ENCODE measurements around the gene PPFIA4.
A peak's percentile ranks its signal among the peaks of the same experiment; 100 is the strongest.
"Not testable (repeated sequence)": the region's sequence is repeated elsewhere in the genome, so short reads cannot be mapped to it uniquely, and the experiment has no call there.

The PPFIA4 gene

DNA sequence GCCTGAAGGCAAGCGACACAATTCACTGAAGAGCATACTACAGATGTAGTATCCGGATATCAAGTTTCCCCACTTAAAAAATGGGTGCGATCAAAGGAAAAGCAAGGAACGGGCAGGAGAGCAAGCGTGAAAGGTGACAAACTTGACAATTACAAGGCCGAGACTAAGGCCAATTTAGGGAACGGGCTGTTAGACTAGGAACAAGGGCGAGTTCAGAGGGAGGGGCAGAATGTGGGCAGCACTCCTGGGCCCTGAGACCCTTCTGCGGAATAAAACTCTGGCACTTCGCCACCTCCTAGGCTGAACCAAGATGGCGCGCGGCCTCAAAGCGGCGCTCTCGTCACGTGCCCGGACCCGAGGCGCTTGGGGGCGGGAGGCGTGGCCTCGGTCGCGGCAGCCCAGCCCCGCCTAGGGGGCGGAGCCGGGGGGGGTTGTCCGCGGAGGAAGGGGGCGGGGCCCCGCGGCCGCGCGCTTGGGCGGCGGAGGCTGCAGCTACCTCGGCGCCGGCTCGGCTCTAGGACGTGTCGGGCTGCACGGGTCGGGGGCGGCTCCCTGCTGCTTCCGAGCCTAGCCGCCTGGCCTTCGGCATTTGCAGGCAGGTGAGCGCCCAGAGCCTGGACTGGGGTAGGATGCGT is at the start of gene PPFIA4:
PPFIA4 (plus strand) TSS at position 461 of the 635 bp plus-strand sequence. CDS start 12,518 bp downstream, outside the sequence.
- ATAC-seq = peak; percentile 86 to 89

DNA sequence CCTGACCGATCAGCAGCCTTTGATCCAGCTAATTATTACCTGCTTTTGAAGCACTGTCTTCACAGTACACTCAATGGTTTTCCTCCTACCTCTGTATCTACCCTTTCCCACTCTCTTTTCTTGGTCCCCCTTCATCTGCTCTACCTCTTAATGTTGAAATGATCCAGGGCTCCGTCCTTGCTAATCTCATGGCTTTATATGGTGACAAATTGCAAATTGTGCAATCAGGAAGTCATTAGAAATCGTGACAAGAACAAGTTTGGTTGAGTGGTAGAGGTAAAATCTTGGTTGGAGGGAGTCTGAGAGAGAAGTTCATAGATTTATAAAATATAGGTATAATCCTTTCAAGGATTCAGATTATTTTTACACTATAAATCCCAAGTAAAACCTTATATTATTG is 49.7 kb upstream of the PPFIA4 start:
- ATAC-seq = no peak

DNA sequence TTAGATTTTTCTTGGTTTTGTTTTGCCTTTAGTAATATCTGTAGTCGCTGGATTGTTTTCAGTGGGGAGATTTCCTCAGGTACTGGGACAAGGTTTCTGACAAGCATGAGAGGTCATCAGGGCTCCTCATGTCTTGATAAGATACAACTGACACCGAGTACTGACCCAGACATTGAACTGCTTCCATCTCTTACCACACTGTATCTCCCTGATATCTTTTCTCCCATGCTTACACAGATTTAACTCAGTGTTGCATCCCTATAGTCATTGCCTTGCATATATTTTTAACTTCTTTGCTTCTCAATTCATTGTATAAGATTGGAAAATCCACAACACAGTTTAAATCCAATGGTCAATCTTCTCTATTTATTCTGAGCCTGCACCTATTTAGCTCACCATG is 46.8 kb upstream of the PPFIA4 start:
- no peak for ATAC-seq

DNA sequence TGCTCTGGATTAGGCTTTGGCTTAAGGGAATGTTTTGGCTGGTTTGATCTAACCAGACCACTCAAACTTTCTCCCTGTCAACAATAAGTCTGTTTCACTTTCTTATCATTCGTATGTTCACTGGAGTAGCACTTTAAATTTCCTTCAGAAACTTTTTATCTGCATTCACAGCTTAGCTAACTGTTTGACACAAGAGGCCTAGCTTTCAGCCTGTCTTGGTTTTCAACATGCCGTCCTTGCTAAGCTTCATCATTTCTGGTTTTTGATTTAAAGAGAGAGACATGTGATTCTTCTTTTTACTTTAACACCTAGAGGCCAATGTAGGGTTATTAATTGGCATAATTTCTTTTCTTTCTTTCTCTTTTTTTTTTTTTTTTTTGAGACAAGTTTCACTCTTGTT is 44.4 kb upstream of the PPFIA4 start:
- no peak for ATAC-seq

DNA sequence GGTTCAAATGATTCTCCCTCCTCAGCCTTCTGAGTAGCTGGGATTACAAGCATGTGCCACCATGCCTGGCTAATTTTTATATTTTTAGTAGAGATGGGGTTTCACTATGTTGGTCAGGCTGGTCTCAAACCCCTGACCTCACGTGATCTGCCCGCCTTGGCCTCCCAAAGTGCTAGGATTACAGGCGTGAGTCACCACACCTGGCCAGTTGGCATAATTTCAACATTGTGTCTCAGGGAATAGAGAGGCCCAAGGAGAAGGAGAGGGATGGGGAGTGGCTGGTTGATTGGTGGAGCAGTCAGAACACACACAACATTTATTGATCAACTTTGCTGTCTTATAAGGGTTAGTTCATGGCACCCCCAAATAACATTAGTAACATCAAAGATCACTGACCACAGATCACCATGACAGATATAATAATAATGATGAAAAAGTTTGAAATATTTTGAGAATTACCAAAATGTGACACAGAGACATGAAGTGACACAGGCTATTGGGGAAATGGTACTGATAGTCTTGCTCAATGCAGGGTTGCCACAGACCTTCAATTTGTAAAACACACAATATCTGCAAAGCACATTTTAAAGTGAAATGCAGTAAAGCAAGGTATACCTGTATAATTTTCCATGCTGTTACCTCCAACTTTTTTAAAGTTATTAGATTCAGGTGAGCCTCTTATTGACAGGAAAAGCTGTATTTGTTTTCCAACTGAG is 43.4 kb upstream of the PPFIA4 start:
- no peak for ATAC-seq

DNA sequence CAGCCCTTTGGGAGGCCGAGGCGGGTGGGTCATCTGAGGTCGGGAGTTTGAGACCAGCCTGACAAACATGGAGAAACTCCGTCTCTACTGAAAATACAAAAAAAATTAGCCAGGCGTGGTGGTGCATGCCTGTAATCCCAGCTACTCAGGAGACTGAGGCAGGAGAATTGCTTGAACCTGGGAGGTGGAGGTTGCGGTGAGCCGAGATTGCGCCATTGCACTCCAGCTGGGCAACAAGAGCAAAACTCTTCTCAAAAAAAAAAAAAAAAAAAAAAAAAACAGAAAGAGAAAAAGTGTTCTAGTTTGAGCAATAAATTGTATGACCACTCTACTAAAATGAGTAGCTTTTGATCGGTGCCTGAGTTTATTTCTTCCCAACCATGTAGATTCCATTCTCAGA is 40.2 kb upstream of the PPFIA4 start:
- ATAC-seq = not testable (repeated sequence)

DNA sequence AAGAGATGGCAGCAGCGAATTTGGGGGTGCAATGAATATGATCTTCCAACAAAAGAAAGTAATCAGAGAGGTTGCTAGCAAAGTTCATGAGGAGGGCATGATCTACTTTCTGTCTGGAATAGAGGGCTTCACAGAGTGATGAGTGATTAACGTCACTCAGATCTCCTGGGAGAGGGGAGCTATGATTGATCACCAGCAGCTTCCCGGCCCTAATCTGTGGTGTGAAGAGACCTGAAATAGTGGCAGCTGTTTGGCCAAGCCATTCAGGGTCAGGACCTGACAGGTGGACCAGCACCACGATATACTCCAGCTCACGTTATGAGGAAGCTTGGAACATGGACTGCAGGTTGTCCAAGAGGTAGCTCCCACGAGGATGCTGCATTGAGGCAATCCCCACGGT is 39.0 kb upstream of the PPFIA4 start:
- no peak for ATAC-seq

DNA sequence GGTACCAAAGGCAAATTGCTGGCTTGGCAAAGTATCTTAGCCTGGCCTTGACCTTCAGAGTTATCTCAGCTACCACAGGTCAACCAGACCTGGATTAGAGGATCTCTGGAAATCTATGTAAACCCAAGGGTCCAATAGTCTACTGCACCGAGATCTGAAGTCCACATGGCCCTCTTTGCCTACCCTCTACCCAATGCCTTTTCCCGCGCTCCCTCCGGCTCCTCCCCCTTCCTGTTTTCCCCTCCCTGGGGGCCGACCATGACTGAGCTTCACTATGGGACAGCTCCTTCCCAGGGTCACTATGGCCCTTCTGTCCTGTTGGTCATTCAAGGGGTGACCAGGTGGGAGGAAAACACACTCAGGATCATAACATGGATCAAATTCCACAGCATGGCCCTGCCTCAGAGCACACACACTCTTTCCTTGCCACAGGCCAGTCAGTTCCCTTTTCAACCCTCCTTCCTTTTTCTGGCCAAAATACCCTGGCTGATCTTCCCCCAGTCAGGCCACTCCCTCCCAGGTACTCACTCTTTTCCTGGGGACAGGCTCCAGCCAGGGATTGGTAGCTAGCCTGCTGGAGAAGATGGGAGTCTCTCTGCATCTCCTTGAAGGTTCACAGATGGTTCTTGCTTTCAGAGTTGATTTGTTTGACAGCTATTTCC is 38.2 kb upstream of the PPFIA4 start:
- ATAC-seq = no peak

DNA sequence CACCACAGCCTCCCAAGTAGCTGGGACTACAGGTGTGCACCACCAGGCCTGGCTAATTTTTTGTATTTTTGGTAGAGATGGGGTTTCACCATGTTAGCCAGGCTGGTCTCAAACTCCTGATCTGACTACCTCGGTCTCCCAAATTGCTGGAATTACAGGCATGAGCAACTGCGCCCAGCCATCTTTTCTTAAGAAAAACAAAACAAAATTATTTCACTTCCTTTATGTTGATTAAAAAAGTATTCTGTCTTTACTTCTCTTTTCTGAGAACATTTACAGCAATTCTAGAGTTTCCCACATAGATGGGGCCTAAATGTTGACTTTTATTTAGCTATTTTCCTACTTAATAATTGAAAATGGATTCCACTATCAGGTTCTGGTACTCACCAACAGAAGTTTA is 36.4 kb upstream of the PPFIA4 start:
- no peak for ATAC-seq

DNA sequence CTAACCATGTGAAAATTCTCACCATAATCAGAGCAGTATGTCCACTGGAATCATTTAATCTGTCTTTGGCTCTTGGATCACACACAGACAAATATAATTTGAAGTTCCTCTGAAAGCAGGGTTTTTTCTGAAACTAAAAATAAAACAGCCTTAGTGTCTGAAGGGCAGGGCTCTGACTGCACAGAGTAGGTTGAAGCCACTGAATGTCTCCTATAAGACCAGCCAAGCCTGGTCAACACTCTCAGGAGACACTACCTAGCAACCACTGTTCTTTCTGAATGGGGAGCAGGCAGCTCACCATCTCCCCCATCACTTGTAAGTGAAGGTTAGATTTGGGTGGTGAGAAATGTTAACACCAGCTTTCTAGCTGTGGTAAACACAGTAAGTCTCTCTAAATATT is 35.2 kb upstream of the PPFIA4 start:
- ATAC-seq = no peak

DNA sequence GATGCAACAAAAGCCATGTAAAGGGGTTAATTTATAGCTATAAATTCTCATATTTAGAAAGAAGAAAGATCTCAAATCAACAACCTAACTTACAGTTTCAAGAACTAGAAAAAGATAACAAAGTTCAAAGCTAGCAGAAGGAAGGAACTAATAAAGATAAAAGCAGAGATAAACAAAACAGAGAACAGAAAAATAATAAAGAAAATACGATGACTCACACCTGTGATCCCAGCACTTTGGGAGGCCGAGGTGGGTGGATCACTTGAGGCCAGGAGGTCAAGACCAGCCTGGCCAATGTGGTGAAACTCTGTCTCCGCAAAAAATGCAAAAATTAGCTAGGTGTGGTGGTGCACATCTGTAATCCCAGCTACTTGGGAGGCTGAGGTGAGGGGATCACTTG is 31.5 kb upstream of the PPFIA4 start:
- ATAC-seq = no peak

DNA sequence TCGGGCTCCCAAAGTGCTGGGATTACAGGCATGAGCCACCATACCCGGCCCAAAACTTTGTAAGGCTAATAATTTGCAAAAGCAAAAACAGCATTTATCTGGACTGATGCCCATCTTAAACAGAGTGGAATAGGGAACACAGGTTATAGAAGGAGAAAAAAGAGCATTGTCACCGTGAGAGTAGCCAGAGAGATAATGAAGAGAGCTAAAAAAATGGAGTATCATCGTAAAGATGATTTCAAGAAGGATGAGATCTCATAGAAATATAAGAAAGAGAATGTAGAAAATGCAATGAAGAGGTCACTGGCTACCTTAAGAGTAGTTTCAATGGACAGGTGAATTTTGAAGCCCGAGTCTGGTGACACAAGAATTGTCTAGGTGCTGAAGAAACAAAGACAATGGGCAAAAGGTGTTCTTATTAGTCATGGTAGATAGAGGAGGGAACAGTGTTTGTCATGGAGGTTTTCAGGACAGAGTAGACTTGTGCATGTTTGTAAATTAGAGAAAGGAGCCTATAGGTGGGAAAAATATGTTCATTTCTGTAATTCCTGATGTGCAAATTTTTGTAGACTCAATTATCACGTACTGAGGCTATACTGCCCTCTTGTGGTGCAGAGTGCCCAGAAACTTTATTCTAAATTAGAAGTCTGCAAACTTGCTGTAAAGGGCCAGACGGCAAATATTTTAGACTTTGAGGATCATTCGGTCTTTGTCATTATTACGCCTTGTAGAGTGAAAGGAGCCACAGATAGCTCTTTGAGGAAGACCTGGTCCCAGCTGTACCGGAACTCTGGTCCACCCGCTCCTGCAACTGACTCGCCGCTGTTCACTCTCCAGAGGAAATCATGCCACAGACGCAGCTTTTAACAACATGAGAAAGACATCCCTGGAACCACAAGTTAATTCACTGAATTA is 27.2 kb upstream of the PPFIA4 start:
- ATAC-seq = peak in 1 of 2 donors; percentile 30

DNA sequence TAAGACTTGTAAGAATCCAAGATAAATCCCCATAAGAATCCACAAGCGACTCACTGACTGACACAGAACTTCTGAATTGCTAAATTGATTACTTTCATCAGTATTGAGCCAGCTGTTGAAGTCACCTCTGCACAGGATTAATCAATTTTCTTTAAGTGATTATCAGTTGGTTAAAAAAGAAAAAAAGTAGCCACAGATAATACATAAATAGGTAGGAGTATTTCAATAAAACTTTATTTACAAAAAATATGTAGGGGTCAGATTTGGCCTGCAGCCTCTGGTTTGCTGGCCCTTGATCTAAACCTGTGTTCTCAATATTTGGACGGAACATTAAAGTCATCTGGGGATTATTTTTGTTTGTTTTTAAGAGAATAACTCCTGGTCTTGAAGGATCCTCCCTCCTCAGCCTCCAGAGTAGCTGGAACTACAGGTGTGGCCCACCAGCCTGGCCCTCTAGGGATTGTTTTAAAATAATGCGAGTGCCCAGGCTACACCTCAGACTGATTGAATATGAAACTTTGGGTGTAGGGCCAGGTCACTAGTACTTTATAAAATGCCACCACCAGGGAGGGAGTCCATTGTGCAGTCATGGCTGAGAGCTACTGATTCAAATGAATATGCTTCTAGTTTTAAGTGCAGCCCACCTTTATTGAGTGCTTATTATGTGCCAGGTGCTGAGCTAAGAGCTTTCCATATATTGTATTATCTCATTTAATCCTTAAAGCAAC is 25.9 kb upstream of the PPFIA4 start:
- ATAC-seq = no peak

DNA sequence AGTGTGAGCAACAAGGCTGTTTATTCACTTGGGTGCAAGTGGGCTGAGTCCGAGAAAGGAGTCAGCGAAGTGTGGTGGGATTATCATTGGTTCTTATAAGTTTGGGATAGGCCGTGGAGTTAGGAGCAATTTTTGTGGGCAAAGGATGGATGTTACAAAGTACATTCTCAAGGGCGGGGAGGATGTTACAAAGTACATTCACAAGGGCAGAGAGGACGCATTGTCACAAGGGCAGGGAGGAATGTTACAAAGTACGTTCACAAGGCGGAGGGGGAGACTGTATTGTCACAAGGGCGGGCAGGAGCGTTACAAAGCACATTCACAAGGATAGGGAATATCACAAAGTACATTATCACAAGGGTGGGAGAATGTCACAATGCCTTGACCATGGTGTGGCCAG is 24.3 kb upstream of the PPFIA4 start:
- no peak for ATAC-seq

DNA sequence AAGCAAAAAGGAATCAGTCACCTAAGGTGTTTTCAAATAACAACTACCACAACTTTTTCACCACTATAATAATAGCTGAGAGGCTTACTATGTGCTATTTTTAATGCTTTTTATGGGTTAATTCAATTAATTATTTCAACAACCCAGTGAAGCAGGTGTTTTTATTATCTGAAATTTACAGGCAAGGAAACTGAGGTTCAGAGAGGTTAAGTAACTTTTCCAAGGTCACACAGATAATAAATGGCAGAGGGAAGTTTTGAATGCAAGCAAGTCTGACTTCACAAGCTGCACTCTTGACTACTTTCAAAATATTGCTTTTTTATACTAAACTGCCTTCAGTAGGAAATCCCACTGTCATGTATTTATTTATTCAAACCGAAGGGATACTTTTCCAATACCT is 23.3 kb upstream of the PPFIA4 start:
- ATAC-seq = no peak

DNA sequence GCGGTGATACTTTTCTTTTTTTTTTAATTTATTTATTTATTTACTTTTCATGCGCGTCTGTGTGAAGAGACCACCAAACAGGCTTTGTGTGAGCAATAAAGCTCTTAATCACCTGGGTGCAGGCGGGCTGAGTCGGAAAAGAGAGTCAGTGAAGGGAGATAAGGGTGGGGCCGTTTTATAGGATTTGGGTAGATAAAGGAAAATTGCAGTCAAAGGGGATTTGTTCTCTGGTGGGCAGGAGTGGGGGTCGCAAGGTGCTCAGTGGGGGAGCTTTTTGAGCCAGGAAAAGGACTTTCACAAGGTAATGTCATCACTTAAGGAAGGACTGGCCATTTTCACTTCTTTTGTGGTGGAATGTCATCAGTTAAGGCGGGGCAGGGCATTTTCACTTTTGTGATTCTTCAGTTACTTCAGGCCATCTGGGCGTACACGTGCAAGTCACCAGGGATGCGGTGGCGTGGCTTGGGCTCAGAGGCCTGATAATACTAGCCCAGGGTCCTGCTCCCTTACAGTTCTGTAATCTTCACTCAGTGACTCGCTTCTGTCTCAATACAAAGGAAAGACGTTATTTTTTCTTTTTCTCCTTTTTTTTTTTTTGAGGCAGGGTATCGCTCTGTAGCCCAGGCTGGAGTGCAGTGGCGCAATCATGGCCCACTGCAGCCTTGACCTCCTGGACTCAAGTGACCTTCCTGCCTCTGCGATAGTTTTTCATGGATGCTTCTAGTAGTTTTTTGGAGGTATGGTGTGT is 20.7 kb upstream of the PPFIA4 start:
- ATAC-seq = not testable (repeated sequence)

DNA sequence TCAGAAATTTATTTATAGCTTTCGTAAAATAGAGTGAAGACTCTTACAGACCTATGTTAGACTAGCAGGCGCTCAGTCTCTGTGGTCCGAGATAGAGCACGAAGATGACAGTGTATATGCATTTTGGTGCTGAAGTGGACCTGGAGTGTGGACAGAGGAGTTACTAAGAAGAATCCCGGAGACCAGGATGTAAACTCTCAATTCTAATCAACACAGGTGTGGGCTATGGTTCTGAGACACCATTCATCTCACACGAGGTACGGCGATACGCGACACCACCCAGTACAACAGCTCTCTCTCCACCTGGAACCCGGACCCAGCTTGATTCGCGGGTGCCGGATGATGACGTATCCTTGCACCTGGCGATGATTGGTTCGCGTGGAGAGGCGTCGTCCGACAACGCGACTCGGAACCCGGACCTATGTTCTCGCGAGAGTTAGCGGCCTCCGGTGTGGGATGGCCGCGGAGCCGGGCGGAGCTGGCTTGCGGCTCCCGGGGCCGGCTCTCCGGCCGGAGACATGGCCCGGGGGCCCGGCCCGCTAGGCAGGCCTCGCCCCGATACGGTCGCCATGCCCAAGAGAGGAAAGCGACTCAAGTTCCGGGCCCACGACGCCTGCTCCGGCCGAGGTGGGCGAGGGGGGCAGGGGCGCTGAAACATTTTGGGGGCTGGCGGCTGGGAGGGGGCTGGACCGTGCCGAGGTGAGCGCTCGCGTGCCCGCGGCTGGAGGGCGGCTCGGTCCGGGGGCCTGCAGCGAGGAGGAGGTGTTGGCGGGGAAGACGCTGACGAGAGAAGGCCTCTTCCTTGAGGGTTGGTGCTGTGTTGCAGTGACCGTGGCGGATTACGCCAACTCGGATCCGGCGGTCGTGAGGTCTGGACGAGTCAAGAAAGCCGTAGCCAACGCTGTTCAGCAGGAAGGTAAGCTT is 19.1 kb upstream of the PPFIA4 start, which contains the start of gene TMEM183A:
TMEM183A (plus strand) TSS at position 427 of the 924 bp plus-strand sequence; CDS start at position 519, 92 bp downstream.
- peak; percentile 91 to 95 for ATAC-seq

DNA sequence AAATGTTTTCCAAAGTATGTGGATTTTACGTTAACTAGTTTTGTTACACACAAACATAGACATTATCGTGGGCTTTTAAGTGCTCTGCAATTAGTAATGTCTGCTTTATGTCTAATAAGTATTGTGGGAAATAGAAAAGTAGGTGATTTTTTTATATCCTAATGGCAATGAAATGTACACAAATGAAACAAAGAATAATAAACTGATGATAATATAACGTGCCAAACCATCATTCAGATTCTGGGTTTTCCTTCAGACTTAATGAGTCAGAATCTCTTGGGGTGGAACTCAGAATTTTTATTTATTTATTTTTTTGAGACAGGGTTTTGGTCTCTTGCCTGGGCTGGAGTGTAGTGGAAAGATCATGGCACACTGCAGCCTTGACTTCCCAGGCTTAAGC is 17.1 kb upstream of the PPFIA4 start:
- ATAC-seq = no peak

DNA sequence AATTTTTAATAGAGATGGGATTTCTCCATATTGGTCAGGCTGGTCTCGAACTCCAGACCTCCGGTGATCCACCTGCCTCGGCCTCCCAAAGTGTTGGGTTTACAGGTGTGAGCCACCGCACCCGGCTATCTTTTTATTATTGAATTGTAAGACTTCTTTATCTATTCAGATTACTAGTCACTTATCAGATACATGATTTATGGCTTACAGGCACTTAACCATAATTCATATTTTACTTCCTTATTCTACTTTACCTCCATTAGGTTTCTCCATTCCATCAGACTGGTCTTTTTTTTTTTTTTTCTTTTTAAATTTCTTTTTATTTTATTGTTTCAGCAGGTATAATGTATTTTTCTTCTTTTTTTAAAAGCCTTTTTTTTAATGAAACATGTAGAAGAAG is 14.7 kb upstream of the PPFIA4 start:
- ATAC-seq = no peak

DNA sequence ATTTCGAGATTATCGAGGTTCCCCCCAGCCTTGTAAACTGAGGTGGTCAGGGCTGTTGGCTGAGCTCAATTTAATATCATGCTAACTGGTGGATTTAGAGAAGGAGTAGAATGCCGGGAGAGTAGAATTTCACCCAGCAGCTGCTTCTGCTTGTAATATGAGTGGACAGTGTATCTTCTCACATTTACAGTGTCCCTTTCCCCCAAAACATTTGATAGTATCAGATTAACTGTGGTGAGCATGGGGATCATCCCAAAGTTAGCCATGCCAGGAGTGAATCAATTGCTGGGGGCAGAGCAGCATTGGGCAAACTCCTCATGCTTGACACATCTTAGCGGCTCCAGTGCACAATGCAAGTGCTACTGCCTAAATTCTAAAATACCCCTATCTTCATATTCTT is 9.2 kb upstream of the PPFIA4 start:
- no peak for ATAC-seq
